HG03571 (cell line): Measurements from ENCODE around the gene CACNA1D.

Experiments
- ATAC-seq: cut with Tn5 transposase; IDR thresholded peaks from one replicate; pipeline ENCODE4 v1.9.1; 2021; ENCODE audit not compliant: unreplicated experiment

Gene CACNA1D

DNA sequence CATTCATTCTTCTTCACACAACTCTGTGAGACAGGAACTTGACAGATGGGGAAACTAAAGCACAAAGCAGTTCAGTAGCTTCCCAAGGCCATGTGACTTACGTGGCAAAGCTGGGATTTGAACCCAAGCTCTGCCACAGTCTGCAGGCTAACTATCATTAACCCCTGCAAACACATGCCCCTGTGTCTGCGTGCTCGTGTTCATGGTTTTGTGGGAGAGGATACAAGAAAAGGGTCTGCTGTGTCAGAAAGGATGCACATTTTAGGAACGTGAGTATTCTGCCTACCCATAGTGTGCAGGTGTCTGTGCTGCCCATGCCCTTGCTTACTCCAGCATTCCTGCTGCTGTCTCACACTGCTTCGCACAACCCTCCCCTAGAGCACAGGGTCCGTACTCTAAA is 214.8 kb downstream of the CACNA1D start:
- ATAC-seq = no peak

DNA sequence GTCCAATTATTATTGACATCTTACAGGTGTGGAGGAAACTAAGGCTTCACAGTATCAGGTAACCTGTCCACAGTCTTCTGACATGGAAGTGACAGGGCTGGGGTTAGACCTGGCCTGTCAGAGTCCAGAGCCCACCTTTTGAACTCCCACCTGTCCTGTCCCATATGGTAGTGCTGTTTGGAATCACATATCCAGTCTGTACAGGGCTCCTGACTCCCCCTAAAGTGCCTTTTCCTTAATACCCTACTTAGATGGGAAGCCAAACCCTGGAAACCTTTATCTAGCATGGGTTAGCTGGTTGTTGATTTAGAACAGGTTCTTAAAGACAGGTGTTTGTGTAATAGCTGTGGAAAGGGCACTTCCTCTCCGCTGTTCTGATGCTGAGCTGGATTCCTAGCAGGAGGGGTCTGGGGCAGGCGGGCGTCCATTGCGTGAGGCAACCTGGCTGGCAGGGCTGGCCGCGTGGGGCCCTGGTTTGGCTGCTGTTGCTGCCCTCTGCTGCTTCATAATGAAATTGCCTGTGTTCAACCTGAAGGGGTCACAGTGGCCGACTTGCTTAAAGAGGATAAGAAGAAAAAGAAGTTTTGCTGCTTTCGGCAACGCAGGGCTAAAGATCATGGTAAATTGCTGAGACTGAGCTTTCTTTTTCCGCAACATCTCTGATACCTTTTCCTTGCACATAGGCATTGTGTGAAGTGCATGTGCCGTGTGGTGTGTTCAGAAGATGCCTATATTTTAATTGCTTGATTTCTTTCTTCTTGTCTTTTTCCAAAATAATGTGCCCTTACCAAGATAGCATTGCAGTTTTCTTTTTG is 215.7 kb downstream of the CACNA1D start:
- no peak for ATAC-seq

DNA sequence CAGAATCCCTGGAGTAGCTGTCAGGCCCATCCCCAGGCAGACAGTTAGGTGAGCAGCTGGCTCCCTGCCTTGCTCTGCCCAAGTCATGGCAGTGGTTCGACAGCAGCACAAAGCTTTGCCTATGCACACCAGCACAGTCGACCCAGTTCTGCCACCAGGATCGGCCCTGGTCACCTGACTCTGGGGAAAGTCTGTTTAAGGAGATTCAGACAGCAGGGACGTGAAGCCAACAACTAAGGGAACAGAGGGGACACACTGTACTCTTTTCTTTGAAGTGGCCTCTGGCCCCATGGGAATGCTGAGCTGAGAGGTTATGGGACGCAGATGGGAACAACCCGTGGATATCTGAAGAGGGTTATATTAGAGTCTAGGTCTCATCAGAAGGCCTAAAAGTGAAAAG is 217.0 kb downstream of the CACNA1D start:
- no peak for ATAC-seq

DNA sequence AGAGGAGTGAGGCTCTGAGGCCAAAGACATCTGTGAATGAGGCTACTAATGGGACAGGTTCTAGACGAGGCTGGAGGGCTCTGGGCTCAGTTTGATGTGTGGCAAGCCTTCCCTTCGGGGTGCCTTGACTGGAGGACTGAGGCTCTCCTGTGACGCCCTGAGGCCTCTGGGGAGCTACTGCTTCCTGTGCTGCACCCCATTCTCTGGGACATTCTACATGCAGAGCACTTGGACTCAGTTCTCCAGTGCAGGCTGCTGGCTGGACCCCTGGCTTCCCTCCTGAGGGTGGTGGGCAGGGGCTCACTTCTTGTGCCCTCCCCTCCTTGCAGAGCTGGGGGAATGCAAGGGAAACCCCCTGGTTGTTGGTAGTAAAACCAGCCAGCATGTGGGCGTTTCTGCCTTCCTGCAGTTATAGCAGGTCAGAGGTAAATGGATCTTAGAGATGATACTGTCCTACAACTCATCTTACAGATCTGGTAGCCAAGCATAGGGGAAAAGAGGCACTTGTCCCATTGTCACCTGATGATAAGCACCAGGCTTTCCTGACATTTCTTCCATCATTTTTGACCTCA is 218.5 kb downstream of the CACNA1D start:
- ATAC-seq = no peak

DNA sequence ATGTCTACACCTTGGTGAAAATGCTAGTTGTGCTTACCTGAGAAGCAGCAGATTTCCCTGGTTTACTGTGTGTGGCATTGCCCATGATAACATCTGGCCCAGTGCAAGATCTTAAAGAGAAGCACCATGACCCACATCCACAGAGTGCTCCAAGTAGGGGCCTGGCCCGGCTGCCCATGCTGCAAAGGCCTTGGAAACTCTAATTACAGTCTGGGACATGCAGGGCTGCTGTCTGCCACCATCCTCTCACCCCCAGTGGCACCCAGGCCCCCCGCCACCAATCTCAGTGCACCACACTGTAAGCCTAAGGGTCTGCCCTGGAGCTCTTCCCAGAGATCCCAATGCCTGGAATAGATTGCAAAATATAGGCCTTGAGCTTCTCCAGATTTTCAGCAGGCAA is 219.2 kb downstream of the CACNA1D start:
- ATAC-seq = no peak

GRCh38 chr3:53715815-53716483 is 221.5 kb downstream of the CACNA1D start:
- no peak for ATAC-seq

DNA sequence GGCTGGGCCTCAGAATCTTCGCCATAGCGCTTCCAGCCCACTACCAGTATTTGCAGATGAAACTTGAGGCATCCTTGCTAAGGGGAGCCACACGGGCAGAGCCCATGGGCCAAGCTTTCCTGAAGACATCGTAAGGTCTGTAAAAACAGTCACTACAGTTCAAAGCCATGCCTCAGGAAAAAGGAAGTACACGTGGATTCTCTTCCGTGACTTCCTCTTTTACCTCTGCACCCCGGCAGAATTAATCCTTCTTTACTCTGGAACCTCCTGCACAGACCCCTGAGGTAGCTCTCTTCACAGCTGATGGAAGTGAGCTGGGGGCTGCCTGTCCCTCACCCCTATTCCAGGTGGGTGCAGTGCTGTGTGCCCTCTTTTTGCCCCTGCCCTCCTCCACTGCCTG is 222.6 kb downstream of the CACNA1D start:
- ATAC-seq = no peak

- no peak for ATAC-seq
Measured at GRCh38 chr3:53718462-53718861, 224.1 kb downstream of the CACNA1D start.

GRCh38 chr3:53719796-53720195 is 225.4 kb downstream of the CACNA1D start:
- ATAC-seq = no peak

GRCh38 chr3:53721187-53722119 is 227.0 kb downstream of the CACNA1D start:
- ATAC-seq = no peak

DNA sequence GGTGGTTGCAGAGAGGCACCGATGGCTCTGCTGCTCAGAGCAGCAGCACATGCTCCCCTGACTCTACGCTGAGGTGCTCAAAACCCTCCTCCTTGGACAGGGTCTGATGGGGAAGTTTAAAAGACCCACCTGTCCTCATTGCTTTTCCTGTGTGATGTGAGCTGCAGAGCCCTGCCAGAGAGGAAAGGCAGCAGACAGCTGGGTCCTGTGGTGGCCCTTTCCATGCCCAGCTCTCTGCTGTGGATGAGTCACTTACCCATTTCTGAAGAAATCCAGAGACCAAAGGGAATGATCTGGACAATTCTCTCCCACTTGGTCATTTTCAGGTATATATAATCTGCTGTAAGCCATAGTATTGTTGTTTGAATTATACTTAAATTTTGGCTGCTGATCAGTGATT is 230.2 kb downstream of the CACNA1D start:
- no peak for ATAC-seq

GRCh38 chr3:53725387-53725995 is 231.1 kb downstream of the CACNA1D start:
- no peak for ATAC-seq

- no peak for ATAC-seq
Measured at GRCh38 chr3:53726643-53727042, 232.2 kb downstream of the CACNA1D start.

- no peak for ATAC-seq
Measured at GRCh38 chr3:53728606-53729005, 234.2 kb downstream of the CACNA1D start.

GRCh38 chr3:53729159-53729558 is 234.7 kb downstream of the CACNA1D start:
- no peak for ATAC-seq

DNA sequence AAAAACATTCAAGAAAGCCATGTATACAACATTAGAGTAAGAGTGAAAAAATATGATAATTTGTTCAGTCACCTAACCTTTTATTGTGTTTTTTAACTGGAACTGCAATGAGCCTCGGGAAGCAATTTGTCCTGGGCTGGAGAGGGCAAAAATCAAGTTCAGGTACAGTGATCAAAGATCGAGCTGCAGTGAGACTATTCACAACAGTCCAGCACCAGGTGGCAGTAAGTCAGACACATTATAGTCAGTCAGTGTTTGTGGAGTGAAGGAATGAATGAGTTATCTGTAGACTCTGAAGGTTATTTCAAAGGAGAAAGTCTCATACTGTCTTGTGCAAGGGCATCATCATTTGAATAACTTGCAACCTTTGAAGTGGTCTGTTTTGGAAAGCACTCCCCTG is 235.2 kb downstream of the CACNA1D start:
- ATAC-seq = peak; percentile 57

DNA sequence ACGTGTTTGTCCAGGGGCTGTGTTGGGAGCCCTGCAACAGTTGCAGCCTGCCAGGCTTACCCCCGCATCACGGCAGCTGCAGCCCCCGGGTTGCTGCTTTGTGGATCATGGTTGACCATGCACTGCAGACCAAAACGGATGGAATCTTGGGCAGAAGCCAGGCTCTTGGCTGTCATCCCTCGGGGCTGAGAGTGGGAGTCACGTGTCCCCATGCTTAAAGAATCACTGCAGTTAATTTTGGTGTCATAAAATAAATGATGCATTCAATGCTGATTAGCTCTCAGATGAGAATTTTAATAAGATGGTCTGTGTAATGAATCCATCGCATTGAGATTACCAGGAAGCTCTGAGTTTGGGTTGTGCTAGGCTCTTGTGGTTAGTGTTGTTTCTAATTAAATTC is 236.2 kb downstream of the CACNA1D start:
- ATAC-seq = no peak

DNA sequence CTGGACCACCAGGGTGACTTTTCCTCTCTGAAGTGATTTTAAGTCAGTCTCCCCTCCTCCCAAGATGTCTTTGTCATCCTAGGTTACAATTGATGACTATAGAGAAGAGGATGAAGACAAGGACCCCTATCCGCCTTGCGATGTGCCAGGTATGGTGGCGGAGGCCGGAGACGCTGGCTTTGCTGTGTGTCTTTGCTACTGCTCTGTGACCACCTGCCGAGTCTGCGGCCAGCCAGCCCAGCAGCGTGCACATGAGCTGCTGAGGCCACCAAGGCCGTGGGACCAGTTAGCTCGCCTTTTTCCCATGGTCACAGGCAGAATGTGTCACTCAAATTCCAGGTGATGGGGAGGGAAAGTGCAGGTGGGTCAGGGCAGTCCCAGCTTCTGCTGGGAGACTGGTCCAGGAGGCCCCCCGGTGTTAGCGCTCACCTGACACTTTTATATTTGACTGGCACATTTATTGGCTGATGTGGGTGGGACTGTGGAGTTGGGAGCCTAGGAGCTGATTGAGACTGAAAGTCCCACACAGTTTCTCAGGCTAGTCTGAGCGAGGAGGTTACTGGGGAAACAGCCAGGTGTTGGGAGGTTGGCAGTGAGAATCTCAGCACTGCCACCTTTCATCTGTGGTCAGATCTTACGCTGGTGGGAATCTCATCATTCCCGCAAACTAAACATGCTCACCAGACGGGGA is 237.7 kb downstream of the CACNA1D start:
- ATAC-seq = no peak

DNA sequence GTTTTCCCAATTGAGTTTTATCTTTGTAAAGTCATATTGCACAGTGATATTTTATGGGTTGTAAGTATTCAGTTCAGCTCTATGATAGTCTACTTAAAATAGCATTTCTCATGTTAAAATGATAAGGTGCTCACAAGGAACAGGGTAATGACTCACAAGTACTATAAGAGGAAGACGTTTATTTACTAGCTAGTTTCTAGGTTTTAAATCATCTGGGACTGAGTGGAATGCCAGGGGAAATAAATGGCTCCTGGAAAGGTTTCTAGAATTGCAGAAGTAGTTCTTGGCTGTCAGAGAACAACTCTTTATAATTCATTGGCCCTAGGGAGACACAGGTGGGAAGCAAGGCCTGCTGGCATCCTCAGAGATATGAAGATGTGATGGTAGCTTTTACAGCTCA is 239.0 kb downstream of the CACNA1D start:
- no peak for ATAC-seq

GRCh38 chr3:53739966-53740365 is 245.6 kb downstream of the CACNA1D start:
- ATAC-seq = no peak
